Esophagus squamous epithelium (tissue), 5 donors: ENCODE results near the gene SSH2. TPM values are rescaled to one million over a fixed set of nuclear protein-coding genes. Genes with fewer than 3 reads are reported as not detected.

Source experiments
- DNase-seq: peaks from one replicate; lab custom pipeline; 2025; lab: John Stamatoyannopoulos, UW
- H3K27ac ChIP-seq, 4 donors: fragments of 200-600 bp; sonication (generic); one replicate each; pipeline ENCODE4 v1.5.1; 2016 to 2019; ENCODE audit warnings: mild to moderate bottlenecking in 1 of 4
- H3K27me3 ChIP-seq, 4 donors: fragments of 200-600 bp; sonication (generic); 1 replicate in 3 of 4; 2 replicates in 1 of 4; pipeline versions ENCODE4 v1.5.1 to v1.6.0; 2017 to 2021; ENCODE audit warnings: antibody characterized with exemption in 1 of 4
- H3K36me3 ChIP-seq, 3 donors: fragments of 200-600 bp; sonication (generic); one replicate each; pipeline ENCODE4 v1.5.1; 2016 to 2019
- H3K4me1 ChIP-seq, 3 donors: fragments of 200-600 bp; sonication (generic); one replicate each; pipeline ENCODE4 v1.5.1; 2017 to 2019
- H3K4me3 ChIP-seq, 4 donors: fragments of 200-600 bp; sonication (generic); 1 replicate in 3 of 4; 2 replicates in 1 of 4; pipeline ENCODE4 v1.5.1; 2016 to 2019; ENCODE audit warnings: mild to moderate bottlenecking in 2 of 4, moderate library complexity in 1 of 4
- H3K9me3 ChIP-seq, 3 donors: fragments of 200-600 bp; sonication (generic); one replicate each; pipeline ENCODE4 v1.5.1; 2016 to 2019
- CTCF ChIP-seq, 6 experiments: fragments of 450-650 bp in 4 of 6; fragments of 200-600 bp in 2 of 6; sonication (generic) in 2 of 6; IDR thresholded peaks; one replicate each; pipeline ENCODE4 v1.5.1; 2016 to 2019; ENCODE audit warnings: antibody characterized with exemption in 6 of 6, mild to moderate bottlenecking in 4 of 6, moderate library complexity in 4 of 6
- POLR2A ChIP-seq, 4 donors: fragments of 450-650 bp; IDR thresholded peaks; one replicate each; pipeline ENCODE4 v1.6.1; 2017; ENCODE audit warnings: antibody characterized with exemption in 4 of 4, mild to moderate bottlenecking in 4 of 4, moderate library complexity in 3 of 4
- WGBS, 2 donors: methylation state at CpG; one replicate each; pipeline ENCODE4 v1.1.5; 2018; 5-methylcytosine and 5-hydroxymethylcytosine counted together
- intact Hi-C: fragments of 100-400 bp; cut with DNase I; formaldehyde crosslinking; loops from one replicate; pipeline ENCODE4 v1.15.0; 2022
- total RNA-seq, 4 donors: library from RNA; depleted of rRNA; stranded (reverse); fragments of >200 nt; gene quantifications; one replicate each; pipeline ENCODE4 v1.1.0, GENCODE V29; 2016
- donor health status: DM: yes; HTN: yes; CAD: no.

SSH2 gene
- total RNA-seq, 4 donors from 2014 or later = 9.4 to 29.4 (median 13.2) TPM

- TF ChIP-seq CTCF (IDR thresholded peaks at IDR 0.05) = no peak
- TF ChIP-seq POLR2A (IDR thresholded peaks at IDR 0.05) = no peak
- peak overlapping the region in 2 of 4 donors; percentile 43 to 71 for H3K27ac ChIP-seq
- H3K36me3 ChIP-seq = peaks cover 0 to under 1% (median 0%) of the 10 kb centered on the region in 3 donors
- peaks cover 46 to 69% (median 57%) of the 10 kb centered on the region in 3 donors for H3K4me1 ChIP-seq
- intact Hi-C loops = loop anchor here (10.0 kb wide), 1 partner anchor 160 kb away; no protein-coding TSS in a partner anchor
- H3K9me3 ChIP-seq = no peaks in the 10 kb centered on the region
- peak overlapping the region in 1 of 4 donors; percentile 65 for H3K4me3 ChIP-seq
- peaks cover 0 to 34% (median 0%) of the 10 kb centered on the region in 4 donors for H3K27me3 ChIP-seq
- no peak for DNase-seq
- 30 to 52% methylated on average over 2 to 11 of the region's 16 CpGs for WGBS, 2 donors
Observed at GRCh38 chr17:29614349-29615047, 315.5 kb downstream of the SSH2 start.

- H3K36me3 ChIP-seq = peaks cover 0 to 4% (median 0%) of the 10 kb centered on the region in 3 donors
- whole genome bisulfite sequencing, 2 donors = 0 to 42% methylated on average over 1 to 12 of the region's 13 CpGs
- no peak overlapping the region for H3K27ac ChIP-seq
- TF ChIP-seq POLR2A (IDR thresholded peaks at IDR 0.05) (no peak), CTCF (IDR thresholded peaks at IDR 0.05) (no peak)
- peak overlapping the region in 3 of 4 donors; percentile 13 to 57 (median 32) for H3K4me3 ChIP-seq
- H3K9me3 ChIP-seq = no peaks in the 10 kb centered on the region
- peaks cover 0 to 28% (median 0%) of the 10 kb centered on the region in 4 donors for H3K27me3 ChIP-seq
- no peak for DNase-seq
- intact Hi-C loops = loop anchor here (10.0 kb wide), 1 partner anchor 161 kb away; no protein-coding TSS in a partner anchor
- peaks cover 46 to 62% (median 57%) of the 10 kb centered on the region in 3 donors for H3K4me1 ChIP-seq
Observed at GRCh38 chr17:29613856-29614255, 316.2 kb downstream of the SSH2 start.

GRCh38 chr17:29613352-29613837, 316.6 kb downstream of the SSH2 start:
- Histone ChIP-seq H3K9me3 (no peaks in the 10 kb centered on the region), H3K4me3 (peak overlapping the region in 3 of 4 donors; percentile 13 to 57 (median 32)), H3K36me3 (peaks cover 0 to 4% (median 0%) of the 10 kb centered on the region in 3 donors), H3K4me1 (peaks cover 46 to 58% (median 54%) of the 10 kb centered on the region in 3 donors), H3K27ac (peak overlapping the region in 2 of 4 donors; percentile 38 to 60), H3K27me3 (peaks cover 0 to 23% (median 0%) of the 10 kb centered on the region in 4 donors)
- intact Hi-C loops = loop anchor here (10.0 kb wide), 1 partner anchor 161 kb away; no protein-coding TSS in a partner anchor
- no peak for TF ChIP-seq POLR2A (IDR thresholded peaks at IDR 0.05)
- peak; percentile 72 to 93 (median 88) for TF ChIP-seq CTCF (IDR thresholded peaks at IDR 0.05)
- peak; percentile 59 for DNase-seq
- 40% methylated on average over 1 of the region's 50 CpGs; no CpG with 5 or more reads in 1 of the 2 donors for WGBS, 2 donors

- peak overlapping the region in 2 of 4 donors; percentile 38 to 60 for H3K27ac ChIP-seq
- no peaks in the 10 kb centered on the region for H3K9me3 ChIP-seq
- TF ChIP-seq POLR2A (IDR thresholded peaks at IDR 0.05) (no peak), CTCF (IDR thresholded peaks at IDR 0.05) (no peak)
- DNase-seq = no peak
- no CpG with 5 or more reads among the region's 85 CpGs for WGBS, 2 donors
- intact Hi-C loops = loop anchor here (10.0 kb wide), 1 partner anchor 162 kb away; no protein-coding TSS in a partner anchor
- peaks cover 0 to 22% (median 0%) of the 10 kb centered on the region in 4 donors for H3K27me3 ChIP-seq
- H3K4me3 ChIP-seq = peak overlapping the region in 2 of 4 donors; percentile 32 to 57
- H3K4me1 ChIP-seq = peaks cover 41 to 50% (median 48%) of the 10 kb centered on the region in 3 donors
- peaks cover 0 to 4% (median 0%) of the 10 kb centered on the region in 3 donors for H3K36me3 ChIP-seq
Observed at GRCh38 chr17:29612404-29613280, 317.4 kb downstream of the SSH2 start.
